ENCODE measurements around the gene OR4E1.

OR4E1 gene

GRCh38 chr14:21669284-21669683 lies 4.3 kb downstream of the OR4E1 start:
- Histone ChIP-seq H3K4me1 (ENCODE audit: insufficient read depth, low read length, severe bottlenecking) (no peaks in the 10 kb centered on the region), H3K79me2 (ENCODE audit: insufficient read depth, low read length) (no peaks in the 10 kb centered on the region), H3K9me3 (ENCODE audit: low read length) (no peaks in the 10 kb centered on the region), H3K9me2 (ENCODE audit: low read depth, low read length) (no peaks in the 10 kb centered on the region), H3K9ac (ENCODE audit: low read length) (no peak overlapping the region), H3K36me3 (ENCODE audit: insufficient read depth, low read length) (no peaks in the 10 kb centered on the region), H4K20me1 (ENCODE audit: insufficient read depth, low read length) (no peaks in the 10 kb centered on the region), H3K27ac (ENCODE audit: low read depth, low read length, poor library complexity, severe bottlenecking) (no peak overlapping the region), H3K4me3 (ENCODE audit: low read depth, low read length, poor library complexity, severe bottlenecking) (no peak overlapping the region), H3K4me2 (ENCODE audit: low read length) (no peak overlapping the region), H2AFZ (ENCODE audit: low read length) (no peak overlapping the region), H3F3A (ENCODE audit: insufficient read depth, low read length) (no peaks in the 10 kb centered on the region), H3K27me3 (ENCODE audit: insufficient read depth, low read length) (0 out of 2 replicates have a peak, but pooled peaks cover 3% of the 10 kb centered on the region)
- no peak for TF ChIP-seq CTCF (IDR thresholded peaks at IDR 0.05; ENCODE audit: low read length)
- TF ChIP-seq EZH2 (IDR thresholded peaks at IDR 0.05; ENCODE audit: borderline replicate concordance, low read length), result no peak

GRCh38 chr14:21668377-21668776 lies 5.2 kb downstream of the OR4E1 start:
- H4K20me1 ChIP-seq (ENCODE audit: insufficient read depth, low read length), result no peaks in the 10 kb centered on the region
- no peak overlapping the region for H3K4me3 ChIP-seq (ENCODE audit: low read depth, low read length, poor library complexity, severe bottlenecking)
- 0 out of 2 replicates have a peak, but pooled peaks cover 3% of the 10 kb centered on the region for H3K27me3 ChIP-seq (ENCODE audit: insufficient read depth, low read length)
- no peak overlapping the region for H3K4me2 ChIP-seq (ENCODE audit: low read length)
- H2AFZ ChIP-seq (ENCODE audit: low read length), result no peak overlapping the region
- H3K36me3 ChIP-seq (ENCODE audit: insufficient read depth, low read length), result no peaks in the 10 kb centered on the region
- TF ChIP-seq EZH2 (IDR thresholded peaks at IDR 0.05; ENCODE audit: borderline replicate concordance, low read length), result no peak
- TF ChIP-seq CTCF (IDR thresholded peaks at IDR 0.05; ENCODE audit: low read length), result no peak
- H3K9me2 ChIP-seq (ENCODE audit: low read depth, low read length), result no peaks in the 10 kb centered on the region
- no peaks in the 10 kb centered on the region for H3K79me2 ChIP-seq (ENCODE audit: insufficient read depth, low read length)
- H3K9me3 ChIP-seq (ENCODE audit: low read length), result no peaks in the 10 kb centered on the region
- no peak overlapping the region for H3K9ac ChIP-seq (ENCODE audit: low read length)
- H3F3A ChIP-seq (ENCODE audit: insufficient read depth, low read length), result no peaks in the 10 kb centered on the region
- H3K27ac ChIP-seq (ENCODE audit: low read depth, low read length, poor library complexity, severe bottlenecking), result no peak overlapping the region
- no peaks in the 10 kb centered on the region for H3K4me1 ChIP-seq (ENCODE audit: insufficient read depth, low read length, severe bottlenecking)

GRCh38 chr14:21656980-21657379 lies 16.6 kb downstream of the OR4E1 start:
- TF ChIP-seq EZH2 (IDR thresholded peaks at IDR 0.05; ENCODE audit: borderline replicate concordance, low read length), result no peak
- no peak for TF ChIP-seq CTCF (IDR thresholded peaks at IDR 0.05; ENCODE audit: low read length)
- Histone ChIP-seq H3K4me2 (ENCODE audit: low read length) (no peak overlapping the region), H3K4me3 (ENCODE audit: low read depth, low read length, poor library complexity, severe bottlenecking) (no peak overlapping the region), H4K20me1 (ENCODE audit: insufficient read depth, low read length) (no peaks in the 10 kb centered on the region), H2AFZ (ENCODE audit: low read length) (no peak overlapping the region), H3F3A (ENCODE audit: insufficient read depth, low read length) (no peaks in the 10 kb centered on the region), H3K4me1 (ENCODE audit: insufficient read depth, low read length, severe bottlenecking) (no peaks in the 10 kb centered on the region), H3K27me3 (ENCODE audit: insufficient read depth, low read length) (no peaks in the 10 kb centered on the region), H3K79me2 (ENCODE audit: insufficient read depth, low read length) (no peaks in the 10 kb centered on the region), H3K9ac (ENCODE audit: low read length) (no peak overlapping the region), H3K9me2 (ENCODE audit: low read depth, low read length) (no peaks in the 10 kb centered on the region), H3K36me3 (ENCODE audit: insufficient read depth, low read length) (no peaks in the 10 kb centered on the region), H3K9me3 (ENCODE audit: low read length) (no peaks in the 10 kb centered on the region), H3K27ac (ENCODE audit: low read depth, low read length, poor library complexity, severe bottlenecking) (no peak overlapping the region)
